GM12878 (cell line): ENCODE data around the gene FAM170B. TPM values are rescaled to one million over a fixed set of nuclear protein-coding genes. Genes with fewer than 3 reads are reported as not detected.

Experiments used
- ATAC-seq: fragments of 200-7000 bp; cut with Tn5 transposase; 3 replicates; pipeline ENCODE4 v1.9.1; 2020; ENCODE audit warnings: mild to moderate bottlenecking, moderate library complexity
- BruUV-seq: library from RNA; stranded (reverse); fragments of 400-500 nt; replicated peaks from 2 replicates; lab custom pipeline; 2021; lab: Mats Ljungman, UMichigan
- CTCF ChIA-PET: fragments of 300-600 bp; sonication (Branson Sonifier 250); formaldehyde crosslinking; extraction: SDS; loops from one replicate; lab custom pipeline; 2021; ENCODE audit warnings: inconsistent platforms; lab: Yijun Ruan, JAX
- POLR2A ChIA-PET: fragments of 350-600 bp; formaldehyde crosslinking; extraction: SDS; loops from one replicate; lab custom pipeline; 2021; ENCODE audit warnings: inconsistent platforms; lab: Charles Lee
- RAD21 ChIA-PET: fragments of 300-600 bp; sonication (Branson Sonifier 250); formaldehyde crosslinking; loops from one replicate; lab custom pipeline; 2023; ENCODE audit warnings: antibody characterized with exemption; ENCODE audit not compliant: unreplicated experiment; lab: Charles Lee
- SMC1A ChIA-PET: fragments of 300-600 bp; sonication (Branson Sonifier 250); formaldehyde crosslinking; loops from one replicate; lab custom pipeline; 2023; ENCODE audit not compliant: unreplicated experiment, uncharacterized antibody; lab: Charles Lee
- DNase-seq: peaks from one replicate; pipeline ENCODE4 v3.0.0-alpha.2; 2011; ENCODE audit warnings: low read depth, low spot score
- FAIRE-seq: peaks from 3 replicates; lab custom pipeline; 2011; peaks lifted over from hg19 to GRCh38; lab: Jason Lieb, UNC
- H2AFZ ChIP-seq: 2 replicates; pipeline ENCODE4 v1.6.0; 2011; ENCODE audit warnings: low read depth, low read length, control low read depth; ENCODE audit not compliant: control insufficient read depth
- H3K27ac ChIP-seq: 2 replicates; pipeline ENCODE4 v1.5.1; 2011; ENCODE audit warnings: control low read depth; ENCODE audit not compliant: control insufficient read depth, insufficient read depth
- H3K27me3 ChIP-seq, 2 experiments: replicated peaks in 1 of 2; 2 replicates each; pipeline versions ENCODE4 v1.6.0 to v1.6.1; 2011; ENCODE audit warnings: low read length in 1 of 2; ENCODE audit not compliant: control insufficient read depth in 2 of 2, insufficient read depth in 2 of 2
- H3K36me3 ChIP-seq, 2 experiments: 2 replicates each; pipeline ENCODE4 v1.5.1; 2011; ENCODE audit warnings: low read length in 1 of 2; ENCODE audit not compliant: control insufficient read depth in 2 of 2, insufficient read depth in 2 of 2
- H3K4me1 ChIP-seq: 2 replicates; pipeline ENCODE4 v1.6.1; 2011; ENCODE audit warnings: mild to moderate bottlenecking, low read length, moderate library complexity, mixed read lengths; ENCODE audit not compliant: control insufficient read depth, insufficient read depth
- H3K4me2 ChIP-seq: 2 replicates; pipeline ENCODE4 v1.6.0; 2011; ENCODE audit warnings: control low read depth; ENCODE audit not compliant: control insufficient read depth, insufficient read depth
- H3K4me3 ChIP-seq: fragments of 200-600 bp; sonication (generic); 2 replicates; pipeline ENCODE4 v1.5.1; 2016
- H3K79me2 ChIP-seq: 2 replicates; pipeline ENCODE4 v1.6.0; 2011; ENCODE audit warnings: low read length; ENCODE audit not compliant: control insufficient read depth, insufficient read depth
- H3K9ac ChIP-seq: 2 replicates; pipeline ENCODE4 v1.8.0; 2011; ENCODE audit warnings: low read length, control low read depth, mixed read lengths; ENCODE audit not compliant: control insufficient read depth, insufficient read depth
- H3K9me3 ChIP-seq: replicated peaks from 3 replicates; pipeline ENCODE4 v1.5.1; 2011; ENCODE audit warnings: mild to moderate bottlenecking, low read length; ENCODE audit not compliant: control insufficient read depth, insufficient read depth
- H4K20me1 ChIP-seq: 2 replicates; pipeline ENCODE4 v1.6.0; 2011; ENCODE audit not compliant: control insufficient read depth, insufficient read depth
- BCL11A ChIP-seq: IDR thresholded peaks from 2 replicates; pipeline ENCODE4 v1.6.1; 2011; ENCODE audit warnings: low read depth, low read length
- EZH2 ChIP-seq: IDR thresholded peaks from 2 replicates; pipeline ENCODE4 v1.6.1; 2012; ENCODE audit warnings: low read depth, mild to moderate bottlenecking, control low read depth, inconsistent platforms, low read length, borderline replicate concordance; ENCODE audit not compliant: control insufficient read depth
- LARP7 ChIP-seq: fragments of 450-650 bp; IDR thresholded peaks from 2 replicates; pipeline ENCODE4 v1.6.1; 2017; ENCODE audit warnings: mild to moderate bottlenecking
- PBX3 ChIP-seq: IDR thresholded peaks from 2 replicates; pipeline ENCODE4 v1.6.1; 2011; ENCODE audit warnings: mild to moderate bottlenecking, low read depth, low read length, moderate library complexity; ENCODE audit not compliant: insufficient replicate concordance
- ZBTB40 ChIP-seq: fragments of 450-650 bp; IDR thresholded peaks from 2 replicates; pipeline ENCODE4 v1.6.1; 2016; ENCODE audit warnings: mild to moderate bottlenecking, moderate library complexity, borderline replicate concordance
- ZSCAN29 ChIP-seq: fragments of 450-650 bp; IDR thresholded peaks from 2 replicates; pipeline ENCODE4 v1.6.1; 2017; ENCODE audit warnings: mild to moderate bottlenecking, moderate library complexity
- WGBS: methylation state at CpG from one replicate; pipeline ENCODE4 v1.1.6; 2016; ENCODE audit warnings: low lambda C conversion rate; ENCODE audit not compliant: insufficient replicate concordance, insufficient coverage; ENCODE audit errors: missing lambda C conversion rate; 5-methylcytosine and 5-hydroxymethylcytosine counted together
- in situ Hi-C: fragments of 300-500 bp; cut with MboI; formaldehyde crosslinking; loops from 9 replicates; pipeline ENCODE4 v1.14.3; 2018; ENCODE audit warnings: mixed read lengths
- intact Hi-C: fragments of 100-400 bp; cut with micrococcal nuclease; formaldehyde crosslinking; loops from one replicate; pipeline ENCODE4 v1.14.2; 2022; ENCODE audit not compliant: unreplicated experiment
- polyA plus RNA-seq, 11 experiments: library from polyadenylated mRNA; depleted of rRNA in 4 of 11; unstranded in 6 of 11; stranded (reverse) in 5 of 11; fragments of >200 nt; fragmentation: Nextera tagmentation in 4 of 11; fragmentation: Illumina TruSeq in 1 of 11; extraction: Ambion mirVana in 4 of 11; extraction: Trizol in 1 of 11; gene quantifications; 1 replicate in 1 of 11; 2 replicates in 10 of 11; pipeline versions ENCODE4 v1.2.1 to v1.2.3, GENCODE V29; 2011 to 2016; ENCODE audit warnings: inconsistent platforms in 2 of 11, missing spikeins in 2 of 11, low read depth in 1 of 11
- total RNA-seq, 4 experiments: library from RNA; depleted of rRNA in 3 of 4; stranded (reverse); fragments of >200 nt in 3 of 4; fragmentation: Illumina TruSeq in 1 of 4; extraction: Trizol in 1 of 4; gene quantifications; 2 replicates each; pipeline versions ENCODE4 v1.2.1 to v1.2.3, GENCODE V29; 2013 to 2021

Gene FAM170B
- total and polyA plus RNA-seq, 10 of the 15 experiments (the other 5 are each of a cell fraction or from before 2014, with no cell fraction given) = not detected

- FAIRE-seq (no peak), DNase-seq (no peak), ATAC-seq (no peak)
- no peak within 1 kb of the TSS for H3K4me3 ChIP-seq
- H3K27ac ChIP-seq = no peak within 1 kb of the TSS
- no peaks in the 10 kb centered on the region for H4K20me1 ChIP-seq
- no peak within 1 kb of the TSS for H2AFZ ChIP-seq
- H3K36me3 ChIP-seq = no peaks in the 10 kb centered on the region
- H3K9me3 ChIP-seq = no peaks in the 10 kb centered on the region
- in situ Hi-C loops = no loop called here
- ChIA-PET SMC1A (no interaction called here), POLR2A (no interaction called here), CTCF (no interaction called here), RAD21 (no interaction called here)
- no peaks in the 10 kb centered on the region for H3K4me1 ChIP-seq
- TF ChIP-seq LARP7 = 0 out of 2 replicates have a peak, but pooled peaks have one; percentile 21
- no peak for TF ChIP-seq EZH2
- intact Hi-C loops = no loop called here
- no peak within 1 kb of the TSS for H3K9ac ChIP-seq
- 19% methylated on average over 49 of the region's 95 CpGs for WGBS
- H3K27me3 ChIP-seq = peaks cover 5 to 17% of the 10 kb centered on the region in 2 experiments
- no peaks in the 10 kb centered on the region for H3K79me2 ChIP-seq
- H3K4me2 ChIP-seq = no peak within 1 kb of the TSS
- BruUV-seq = no TSS peak
These were observed 18.6 kb downstream of the FAM170B start, which contains the start of gene VSTM4 for GRCh38 chr10:49115015-49115795. Gene VSTM4 (minus strand): TSS chr10:49115522. CDS start chr10:49115485, 37 bp downstream.

GRCh38 chr10:49114718-49115014, 19.2 kb downstream of the FAM170B start:
- H2AFZ ChIP-seq = no peak overlapping the region

More at GRCh38 chr10:49114718-49115014, 19.2 kb downstream of the FAM170B start:
- Histone ChIP-seq H3K4me3 (no peak overlapping the region), H3K4me2 (no peak overlapping the region), H3K9me3 (no peaks in the 10 kb centered on the region), H3K27ac (no peak overlapping the region), H3K36me3 (no peaks in the 10 kb centered on the region), H3K9ac (no peak overlapping the region), H3K79me2 (no peaks in the 10 kb centered on the region), H3K27me3 (peaks cover 5 to 17% of the 10 kb centered on the region in 2 experiments), H3K4me1 (no peaks in the 10 kb centered on the region), H4K20me1 (no peaks in the 10 kb centered on the region)
- POLR2A ChIA-PET = no interaction called here
- TF ChIP-seq ZBTB40 (no peak), ZSCAN29 (no peak), PBX3 (no peak), BCL11A (no peak)
- no peak for FAIRE-seq
- RAD21 ChIA-PET = no interaction called here
- intact Hi-C loops (no loop called here), in situ Hi-C loops (no loop called here)
- no peak for ATAC-seq
- BruUV-seq = no TSS peak
- SMC1A ChIA-PET = interaction anchor here (0.9 kb wide), 1 partner anchor 8 kb away, joined by 3 read pairs; no protein-coding TSS in a partner anchor
- DNase-seq = no peak
- 63% methylated on average over 9 of the region's 9 CpGs for WGBS
- CTCF ChIA-PET = no interaction called here
